GM12891 (cell line): ENCODE results near the gene CLDND1.
A peak's percentile ranks its signal among the peaks of the same experiment; 100 is the strongest.

Experiments
- POLR2A ChIP-seq: IDR thresholded peaks from 2 replicates; pipeline ENCODE4 v1.6.1; 2011; ENCODE audit warnings: low read depth, low read length, control low read depth
- POLR2AphosphoS5 ChIP-seq: IDR thresholded peaks from 2 replicates; pipeline ENCODE4 v1.6.1; 2011; ENCODE audit warnings: low read depth, low read length, control low read depth
- POU2F2 ChIP-seq: IDR thresholded peaks from 2 replicates; pipeline ENCODE4 v1.6.1; 2011; ENCODE audit warnings: low read depth, mild to moderate bottlenecking, control low read depth, low read length, moderate library complexity
- SPI1 ChIP-seq: IDR thresholded peaks from 2 replicates; pipeline ENCODE4 v1.6.1; 2011; ENCODE audit warnings: low read depth, low read length, control low read depth
- TAF1 ChIP-seq: IDR thresholded peaks from 2 replicates; pipeline ENCODE4 v1.6.1; 2011; ENCODE audit warnings: low read depth, low read length, control low read depth

- TF ChIP-seq POLR2A (no peak), POLR2AphosphoS5 (no peak), TAF1 (peak; percentile 22; the same call in 1 of the 2 replicates), SPI1 (no peak), POU2F2 (no peak)
These were observed 45.1 kb upstream of the CLDND1 start for GRCh38 chr3:98567666-98568270.
